GM10266 (cell line): ENCODE results near the gene BRD9.

Source experiments
- DNase-seq: peaks from one replicate; pipeline ENCODE4 v3.0.0; 2012; ENCODE audit errors: extremely low spot score
- TF ChIP-seq, protein P1 (sequence below): IDR thresholded peaks from 2 replicates; pipeline ENCODE4 v1.5.1; 2012; ENCODE audit warnings: mild to moderate bottlenecking, low read depth; ENCODE audit not compliant: control insufficient read depth, insufficient read depth; ENCODE audit errors: missing control alignments

Gene BRD9

DNA sequence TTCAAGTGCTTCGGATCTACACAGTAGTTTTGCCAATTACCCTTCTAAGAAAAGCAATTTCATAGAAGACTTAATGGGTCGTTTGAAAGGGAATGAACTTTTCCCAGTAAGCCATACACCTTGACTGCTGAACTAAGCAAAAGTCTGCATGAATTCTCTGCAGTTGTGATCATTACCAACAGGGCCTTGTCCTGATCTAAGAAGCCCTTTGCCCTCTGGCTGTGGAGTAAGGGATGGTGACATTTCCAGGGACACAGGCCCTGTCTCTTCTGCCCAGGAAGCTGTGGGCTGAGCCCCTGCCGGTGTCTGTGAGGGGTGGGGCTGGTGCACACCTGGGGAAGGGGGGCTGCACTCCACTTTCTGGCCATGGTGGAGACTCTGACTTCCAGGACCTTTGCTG, 72.4 kb downstream of the BRD9 start:
- TF ChIP-seq, protein P1, sequence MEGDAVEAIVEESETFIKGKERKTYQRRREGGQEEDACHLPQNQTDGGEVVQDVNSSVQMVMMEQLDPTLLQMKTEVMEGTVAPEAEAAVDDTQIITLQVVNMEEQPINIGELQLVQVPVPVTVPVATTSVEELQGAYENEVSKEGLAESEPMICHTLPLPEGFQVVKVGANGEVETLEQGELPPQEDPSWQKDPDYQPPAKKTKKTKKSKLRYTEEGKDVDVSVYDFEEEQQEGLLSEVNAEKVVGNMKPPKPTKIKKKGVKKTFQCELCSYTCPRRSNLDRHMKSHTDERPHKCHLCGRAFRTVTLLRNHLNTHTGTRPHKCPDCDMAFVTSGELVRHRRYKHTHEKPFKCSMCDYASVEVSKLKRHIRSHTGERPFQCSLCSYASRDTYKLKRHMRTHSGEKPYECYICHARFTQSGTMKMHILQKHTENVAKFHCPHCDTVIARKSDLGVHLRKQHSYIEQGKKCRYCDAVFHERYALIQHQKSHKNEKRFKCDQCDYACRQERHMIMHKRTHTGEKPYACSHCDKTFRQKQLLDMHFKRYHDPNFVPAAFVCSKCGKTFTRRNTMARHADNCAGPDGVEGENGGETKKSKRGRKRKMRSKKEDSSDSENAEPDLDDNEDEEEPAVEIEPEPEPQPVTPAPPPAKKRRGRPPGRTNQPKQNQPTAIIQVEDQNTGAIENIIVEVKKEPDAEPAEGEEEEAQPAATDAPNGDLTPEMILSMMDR, result no peak
- no peak for DNase-seq

DNA sequence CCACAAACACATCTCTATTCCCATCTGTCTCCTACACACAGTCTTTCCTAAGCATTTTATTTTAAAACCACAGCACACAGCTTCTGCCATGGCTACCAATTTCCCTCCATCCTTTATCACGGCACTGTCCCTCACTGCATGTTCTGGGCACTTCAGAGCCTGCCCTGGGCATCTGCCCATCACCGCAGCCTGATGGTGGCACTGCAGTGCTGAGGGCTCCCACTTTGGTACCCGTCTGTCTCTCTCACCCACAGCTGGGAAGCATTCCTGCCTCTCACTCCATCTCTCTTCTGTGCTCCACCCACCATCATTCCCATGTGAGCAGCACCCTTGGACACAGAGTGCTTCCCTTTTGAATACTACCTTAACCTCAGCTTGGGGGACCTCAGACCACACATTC, 73.5 kb downstream of the BRD9 start:
- no peak for DNase-seq
- TF ChIP-seq, protein P1, result no peak

DNA sequence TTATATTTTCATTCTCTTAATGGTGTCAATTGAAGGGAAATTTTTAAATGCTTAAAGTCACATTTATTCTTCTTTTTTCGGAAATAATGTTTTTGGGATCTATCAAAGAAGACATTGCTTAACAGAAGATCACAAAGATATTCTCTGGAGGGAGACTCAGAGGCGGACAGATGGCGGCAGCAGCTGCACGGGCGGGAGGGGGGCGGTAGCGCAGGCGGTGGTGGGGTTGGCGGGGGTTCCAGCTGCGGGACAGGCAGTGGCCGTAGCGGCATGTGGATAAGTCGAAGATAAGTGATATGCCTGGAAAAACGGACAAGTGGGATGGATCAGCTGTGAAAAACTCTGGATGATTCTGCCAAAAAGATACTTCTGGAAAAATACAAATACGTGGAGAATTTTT, 76.4 kb downstream of the BRD9 start:
- TF ChIP-seq, protein P1, result no peak
- DNase-seq, result no peak

DNA sequence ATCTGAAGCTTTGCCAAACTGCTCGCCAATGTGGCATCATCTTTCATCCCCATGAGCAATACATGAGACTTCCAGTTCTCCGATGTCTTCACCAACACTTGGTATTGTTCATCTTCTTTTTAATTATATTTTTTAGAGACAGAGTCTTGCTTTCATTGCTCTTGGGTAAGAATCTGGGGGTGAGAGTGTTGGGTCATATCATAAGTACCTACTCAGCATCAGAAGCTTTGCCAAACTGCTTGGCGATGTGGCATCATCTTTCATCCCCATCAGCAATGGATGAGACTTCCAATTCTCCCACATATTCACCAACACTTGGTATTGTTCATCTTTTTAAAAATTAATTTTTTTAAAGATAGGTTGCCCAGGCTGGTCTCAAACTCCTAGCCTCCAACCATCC, 77.2 kb downstream of the BRD9 start:
- TF ChIP-seq, protein P1, result no peak
- DNase-seq, result no peak
